A172 (cell line): Measurements from ENCODE around the gene CAMTA1. TPM values are rescaled to one million over a fixed set of nuclear protein-coding genes. Genes with fewer than 3 reads are reported as not detected.

Source experiments
- DNase-seq: peaks from one replicate; pipeline ENCODE4 v3.0.0-alpha.2; 2015; ENCODE audit warnings: low spot score
- total RNA-seq: library from RNA; depleted of rRNA; stranded (reverse); fragments of >200 nt; shearing (Covaris generic); gene quantifications from 2 replicates; pipeline ENCODE4 v1.2.3, GENCODE V29; 2014

CAMTA1 gene
- total RNA-seq, 1 experiment from 2014 or later: 97.5 TPM

DNA sequence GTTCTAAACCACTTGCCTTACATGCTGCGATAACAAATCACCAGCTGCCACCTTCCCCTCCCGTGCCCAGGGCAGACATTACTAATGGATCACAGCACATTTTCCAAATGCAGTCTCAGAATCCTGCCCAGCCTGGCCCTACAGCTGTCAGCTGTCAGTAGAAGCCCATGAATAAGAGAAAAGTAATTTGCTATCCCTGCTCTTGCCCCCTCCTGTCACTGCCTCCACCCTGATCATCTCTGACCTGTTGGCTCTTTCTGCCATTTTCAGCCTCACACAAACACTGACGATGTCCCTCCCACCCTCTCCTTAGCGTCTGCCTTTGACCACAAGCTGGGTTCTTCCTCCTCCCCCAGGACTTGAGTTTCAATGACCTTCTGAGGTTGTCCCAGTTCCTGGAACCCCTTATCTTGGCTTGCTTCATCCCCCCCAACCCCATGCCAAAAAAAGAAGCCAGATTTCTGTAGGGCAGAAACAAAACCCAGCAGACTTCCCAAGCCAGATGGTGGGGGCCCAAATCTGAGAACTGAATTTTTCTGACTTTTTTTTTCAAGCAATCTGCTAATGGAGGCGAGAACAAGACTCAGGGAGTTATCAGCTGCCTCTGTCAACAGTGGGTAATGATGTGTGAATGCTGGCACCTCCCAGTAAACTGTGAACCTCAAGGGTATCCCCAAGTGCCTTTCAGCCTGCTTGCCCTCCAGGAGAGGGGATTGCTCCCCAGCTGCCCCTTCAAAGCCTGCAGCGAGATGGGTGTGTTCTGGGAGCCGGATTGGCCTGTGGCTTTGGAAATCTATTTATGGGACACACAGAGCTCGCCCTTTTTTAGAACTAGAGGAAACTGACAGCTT, 769.4 kb downstream of the CAMTA1 start:
- no peak for DNase-seq

DNA sequence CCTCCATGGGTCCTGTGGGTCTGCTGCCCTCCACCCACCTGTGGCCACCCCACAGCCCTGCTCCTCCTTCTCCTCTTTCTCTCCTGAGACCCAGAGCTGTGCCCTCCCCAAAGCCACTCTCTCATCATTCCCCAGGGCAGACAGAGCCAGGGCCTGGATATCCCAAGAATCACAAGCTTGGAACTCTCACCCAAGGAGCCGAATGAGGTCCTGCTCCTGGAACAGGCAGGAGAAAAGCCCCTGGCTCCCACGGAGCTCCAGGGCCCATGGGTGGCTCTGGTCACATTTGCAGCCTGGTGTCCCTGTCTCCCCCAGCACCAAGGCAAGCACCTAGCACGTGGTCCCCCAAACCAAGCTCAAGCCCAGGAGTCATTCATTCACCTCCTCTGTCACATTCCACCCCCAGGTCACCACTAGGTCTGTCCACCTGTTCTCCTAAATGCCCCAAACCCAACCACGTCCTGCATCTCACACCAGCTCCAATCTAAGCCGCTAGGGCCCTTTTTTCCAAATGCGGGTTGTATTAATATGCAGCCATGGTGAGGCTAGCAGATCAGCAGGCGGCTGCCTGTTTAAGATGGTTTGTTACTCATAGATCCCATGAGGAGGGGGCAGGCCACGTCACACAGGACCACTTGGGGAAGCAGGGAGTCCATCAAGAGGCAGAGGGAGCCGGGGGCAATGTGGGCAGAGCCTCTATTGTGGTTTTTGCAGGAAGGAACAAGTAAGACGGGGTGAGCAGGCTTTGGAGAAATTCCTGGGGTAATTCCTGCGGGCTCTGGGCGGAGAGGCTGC, 770.3 kb downstream of the CAMTA1 start:
- peak; percentile 55 for DNase-seq

DNA sequence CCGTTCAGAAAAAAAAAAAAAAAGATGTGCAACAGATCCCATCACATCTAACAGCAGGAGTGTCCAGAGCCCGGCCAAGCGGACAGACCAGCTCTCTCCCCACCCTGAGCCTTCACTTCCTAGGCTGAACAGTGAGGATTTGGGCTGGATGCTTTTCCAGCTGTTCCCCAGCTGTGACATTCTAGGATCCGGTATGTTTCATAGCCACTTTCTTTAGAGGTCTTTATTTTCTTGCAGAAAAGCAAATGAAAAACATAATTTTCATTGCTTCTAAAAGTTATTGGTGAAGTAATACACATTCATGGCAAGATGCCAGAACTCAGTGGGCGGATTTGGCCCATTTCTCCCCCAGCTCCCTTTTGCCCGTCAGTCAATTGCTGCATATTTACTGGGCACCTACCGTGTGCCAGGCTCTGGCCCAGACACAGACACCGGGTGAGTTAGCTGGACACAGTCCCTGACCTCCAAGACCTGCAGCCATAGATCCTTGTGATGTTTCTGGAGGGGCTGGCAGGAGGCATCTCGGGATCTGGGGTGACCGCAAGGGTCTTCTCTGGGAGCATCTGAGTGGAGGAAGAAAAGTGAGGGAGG, 772.1 kb downstream of the CAMTA1 start:
- no peak for DNase-seq

DNA sequence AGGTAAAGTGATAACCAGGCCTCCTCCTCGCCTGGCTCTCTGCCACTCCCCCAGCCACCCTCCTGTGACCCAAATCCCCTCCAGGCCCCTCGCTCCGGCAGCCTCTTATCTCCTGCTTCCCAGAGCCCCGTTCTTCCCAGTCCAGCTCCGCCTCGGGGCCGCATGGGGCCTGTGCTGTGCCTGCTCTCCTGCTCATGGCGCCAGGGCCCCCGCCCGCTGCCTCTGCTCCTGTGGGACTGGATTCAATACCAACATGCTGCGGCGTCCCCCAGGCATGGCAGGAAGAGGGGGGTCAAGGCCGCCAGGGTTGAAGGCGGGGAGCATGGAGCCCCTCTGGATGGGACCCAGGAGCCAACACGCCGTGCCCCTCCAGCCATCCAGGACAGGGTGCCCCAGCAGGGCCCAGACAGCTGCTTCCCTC, 772.8 kb downstream of the CAMTA1 start:
- no peak for DNase-seq

DNA sequence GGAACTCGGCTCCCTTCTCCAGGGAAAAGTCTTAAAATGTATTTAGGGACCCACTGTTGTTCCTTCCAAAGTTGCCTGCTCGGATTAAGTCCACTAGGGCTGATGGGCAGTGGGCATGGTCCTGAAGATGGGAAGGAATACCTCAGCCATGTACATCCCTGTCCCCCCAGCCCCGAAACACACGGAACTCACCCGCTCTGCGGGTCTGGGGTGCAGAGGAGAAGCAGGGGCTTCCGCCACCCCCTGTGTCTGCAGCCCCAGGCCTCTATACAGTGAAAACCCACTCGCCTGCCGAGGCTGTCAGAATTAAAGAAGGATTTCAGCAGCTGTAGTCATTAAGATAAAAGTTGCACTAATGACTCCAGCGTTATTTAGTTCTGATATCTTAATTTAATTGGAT, 773.2 kb downstream of the CAMTA1 start:
- no peak for DNase-seq

DNA sequence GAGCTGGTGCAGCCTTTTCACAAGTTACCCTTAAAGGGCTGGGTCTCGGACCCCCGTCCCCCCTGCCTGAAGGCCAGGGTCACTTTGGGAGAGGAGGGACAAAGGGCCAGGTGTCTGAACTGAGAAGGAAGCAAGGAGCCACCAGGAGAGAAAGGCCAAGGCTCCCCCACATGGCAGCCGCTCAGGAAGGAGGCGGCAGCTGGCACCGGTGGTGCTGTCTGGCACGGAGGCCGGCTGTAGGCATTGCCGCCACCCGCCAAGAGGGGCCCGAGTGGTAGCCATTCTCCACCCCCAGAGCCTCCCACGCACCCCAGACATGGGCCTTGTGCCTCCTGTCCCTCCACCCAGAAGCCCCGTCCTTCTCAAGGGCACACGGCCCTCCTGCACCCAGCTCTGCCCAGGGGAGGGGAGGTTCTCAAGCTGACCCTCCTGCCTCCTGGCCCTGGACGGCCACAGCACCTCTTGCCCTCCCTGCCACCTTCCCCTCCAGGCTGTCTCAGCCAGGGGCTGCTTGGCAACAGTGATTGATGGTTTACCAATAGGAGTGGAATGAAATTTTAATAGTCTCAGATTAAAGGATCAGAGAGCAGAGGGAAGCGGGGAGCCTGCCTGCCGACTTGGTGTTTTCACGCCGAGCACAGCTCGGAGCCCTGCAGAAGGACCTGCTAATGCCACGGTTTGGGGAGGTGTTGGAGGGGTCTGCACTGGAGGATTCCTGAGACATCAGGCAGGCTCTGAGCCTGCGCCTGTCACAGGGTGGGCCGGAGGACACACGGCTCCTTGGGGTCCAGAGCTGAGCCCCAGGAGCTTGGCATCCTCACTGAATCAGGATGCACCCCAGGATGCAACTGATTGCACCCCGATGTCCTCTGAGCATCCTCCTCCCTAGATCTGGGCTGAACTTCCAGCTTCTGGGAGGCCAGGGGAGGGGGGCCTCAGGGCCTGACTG, 773.9 kb downstream of the CAMTA1 start:
- DNase-seq: no peak

DNA sequence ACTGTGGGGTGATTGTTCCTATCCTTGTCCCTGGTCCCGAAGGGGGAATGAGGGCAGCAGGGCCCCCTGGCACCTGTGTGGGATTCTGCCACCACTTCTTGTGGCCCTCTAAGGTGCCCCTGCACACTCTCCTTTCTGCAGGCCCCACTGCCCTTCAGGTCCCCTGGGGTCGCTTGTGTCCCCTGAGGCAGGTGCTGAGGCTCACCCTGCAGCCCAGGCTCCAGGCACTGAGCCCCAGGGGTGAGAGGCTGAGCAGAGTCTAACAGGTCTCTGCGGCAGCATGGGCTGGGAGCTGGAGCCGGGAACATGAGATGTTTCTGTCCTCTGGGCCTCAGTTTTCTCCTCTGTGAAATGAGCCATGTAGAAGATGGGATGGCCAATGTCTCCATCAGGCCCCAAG, 774.9 kb downstream of the CAMTA1 start:
- no peak for DNase-seq

DNA sequence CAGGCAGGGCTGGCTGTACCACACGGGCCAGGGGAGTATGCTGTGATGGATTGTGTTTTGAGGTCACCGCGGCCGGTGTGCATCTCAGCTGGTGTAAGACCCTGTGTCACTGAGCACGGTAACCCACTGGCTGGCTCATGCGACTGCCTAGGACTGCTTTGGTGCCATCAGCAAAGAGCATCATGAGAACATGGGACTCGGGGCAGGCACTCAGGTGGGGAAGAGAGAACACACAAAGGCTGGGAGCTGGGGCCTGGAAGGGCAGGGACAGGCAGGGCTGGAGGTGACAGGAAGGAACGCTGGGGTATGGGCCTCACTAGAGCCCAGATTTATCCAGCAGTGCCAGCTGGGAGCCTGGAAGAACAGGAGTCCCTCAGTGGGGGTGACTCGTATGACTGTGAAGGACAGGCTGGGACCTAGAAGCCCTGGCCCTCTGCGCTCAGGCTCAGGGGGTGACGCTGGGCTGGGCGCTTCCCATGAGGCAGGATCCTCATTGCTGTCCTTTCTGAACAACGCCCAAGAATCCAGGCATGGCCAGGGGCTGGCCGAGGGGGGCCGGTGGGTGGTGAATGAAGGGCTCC, 775.4 kb downstream of the CAMTA1 start:
- no peak for DNase-seq

DNA sequence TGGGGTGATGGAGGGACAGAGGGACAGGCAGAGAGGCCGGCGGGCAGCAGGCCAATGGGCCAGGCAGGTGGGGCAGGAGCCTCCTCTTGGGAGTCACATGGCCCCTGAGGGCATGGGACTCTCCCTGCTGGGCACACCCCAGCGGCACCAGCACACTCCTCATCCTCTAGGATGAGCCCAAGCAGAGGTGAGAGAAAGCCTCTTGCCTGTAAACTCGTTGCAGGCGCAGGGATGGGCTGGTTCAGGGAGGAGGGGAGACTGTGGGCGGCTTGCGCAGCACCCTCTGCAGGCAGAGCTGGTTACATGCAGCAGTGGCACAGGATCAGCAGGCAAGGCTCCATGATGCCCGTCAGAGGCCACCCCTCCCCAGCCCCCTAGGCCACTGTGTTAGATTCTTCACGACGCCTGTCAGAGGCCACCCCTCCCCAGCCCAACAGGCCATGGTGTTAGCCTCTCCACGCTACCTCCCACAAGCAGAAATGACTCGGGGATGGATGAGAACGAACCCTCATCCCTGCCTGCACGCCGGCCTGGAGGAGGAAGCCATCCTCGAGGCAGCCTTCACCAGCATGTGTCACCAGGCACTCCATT, 776.2 kb downstream of the CAMTA1 start:
- DNase-seq: no peak

DNA sequence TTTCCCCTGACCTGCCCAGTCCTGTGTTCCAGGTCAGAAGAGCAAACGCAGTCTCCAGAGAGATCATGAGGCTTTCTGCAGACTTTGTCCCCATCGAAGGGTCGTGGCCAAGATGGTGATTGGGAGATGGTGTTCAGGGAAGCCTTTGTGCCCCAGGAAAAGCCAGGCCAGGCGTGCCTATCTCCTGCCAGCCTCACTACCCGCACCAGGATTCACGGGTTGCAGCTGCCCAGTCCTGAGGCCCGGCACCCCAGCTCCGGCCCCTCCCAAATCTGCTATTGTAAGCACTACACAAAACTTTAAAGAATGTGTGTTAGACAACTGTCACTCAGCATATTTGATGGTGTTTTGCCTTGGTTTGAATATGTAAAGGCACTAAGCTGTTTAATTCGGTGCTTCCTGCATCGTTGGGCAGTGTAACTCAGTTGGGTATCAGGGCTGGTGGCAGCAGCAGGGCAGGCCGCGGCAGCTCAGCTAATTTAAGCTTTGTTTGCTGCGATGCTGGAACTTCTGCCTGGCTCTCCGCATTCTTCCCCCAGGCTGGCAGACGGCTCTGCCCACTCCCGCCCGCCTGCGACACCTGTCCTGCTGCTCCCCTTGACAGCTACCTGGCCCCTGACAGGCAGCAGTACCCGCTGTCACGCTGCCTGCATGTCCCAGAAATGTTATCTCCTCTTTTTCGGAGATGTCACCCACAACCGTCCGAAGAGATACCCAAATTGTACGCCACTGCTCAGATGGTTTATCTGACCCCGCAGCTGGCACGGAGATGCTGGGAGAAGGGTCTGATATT, 776.9 kb downstream of the CAMTA1 start:
- DNase-seq: no peak

DNA sequence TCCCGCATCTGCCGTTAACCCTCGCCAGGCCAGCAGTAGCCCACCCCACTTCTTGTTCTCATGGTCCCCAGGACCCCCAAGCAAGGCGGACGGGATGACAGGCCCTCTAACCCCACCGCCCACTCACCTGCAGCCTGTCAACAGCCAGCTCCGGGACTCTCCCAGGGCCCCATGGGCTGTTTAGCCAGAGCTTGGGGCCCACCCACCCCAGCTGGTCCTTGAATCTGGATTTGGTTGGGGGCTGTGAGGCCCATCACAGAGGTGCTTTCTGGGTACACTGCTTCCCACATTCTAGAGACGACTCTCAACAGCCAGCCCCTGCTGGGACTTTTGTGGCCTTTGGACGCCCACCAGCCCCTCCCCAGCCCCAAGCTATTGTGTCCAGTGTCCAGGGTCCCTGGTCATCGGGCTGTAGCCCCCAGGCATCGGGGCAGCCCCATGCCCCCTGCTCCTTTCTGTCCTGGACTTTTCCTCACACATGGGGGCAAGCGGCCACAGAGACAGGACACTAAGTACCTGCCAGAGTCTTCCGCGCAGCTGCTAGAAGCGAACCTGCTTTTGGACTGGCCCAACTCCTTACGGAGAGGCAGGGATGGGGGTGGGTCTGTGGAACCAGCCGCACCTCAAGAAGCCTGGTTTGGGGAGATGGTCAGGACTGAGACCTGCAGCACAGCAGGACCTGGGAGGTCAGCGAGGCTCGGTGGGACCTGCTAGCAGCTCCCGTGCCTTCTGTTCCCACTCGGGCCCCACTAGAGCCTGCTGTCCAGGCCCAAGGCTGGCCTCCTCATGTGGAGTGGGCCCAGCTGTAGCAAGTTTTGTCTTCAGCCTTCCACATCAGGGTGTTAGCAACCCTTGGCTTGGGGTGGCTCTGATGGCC, 777.7 kb downstream of the CAMTA1 start:
- no peak for DNase-seq

DNA sequence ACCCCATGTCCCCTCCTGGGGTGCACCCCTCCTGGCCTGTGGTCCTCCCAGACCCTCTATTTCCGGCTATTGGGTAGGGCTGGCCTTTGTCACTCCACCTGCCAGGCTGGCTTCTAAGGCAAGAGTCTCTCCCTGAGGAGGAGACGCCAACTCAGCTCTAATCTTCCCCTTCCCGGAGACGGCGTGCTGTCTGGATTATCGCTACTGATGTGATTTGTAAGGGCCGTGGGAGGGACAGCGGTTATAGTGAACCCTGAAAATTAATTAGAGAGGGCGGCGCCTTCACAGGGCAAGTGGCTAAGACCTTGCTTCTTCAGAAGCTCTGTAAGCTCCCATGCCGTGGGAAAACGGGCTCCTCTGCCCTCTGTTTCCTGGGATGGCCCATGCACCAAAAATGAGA, 778.9 kb downstream of the CAMTA1 start:
- DNase-seq: no peak

DNA sequence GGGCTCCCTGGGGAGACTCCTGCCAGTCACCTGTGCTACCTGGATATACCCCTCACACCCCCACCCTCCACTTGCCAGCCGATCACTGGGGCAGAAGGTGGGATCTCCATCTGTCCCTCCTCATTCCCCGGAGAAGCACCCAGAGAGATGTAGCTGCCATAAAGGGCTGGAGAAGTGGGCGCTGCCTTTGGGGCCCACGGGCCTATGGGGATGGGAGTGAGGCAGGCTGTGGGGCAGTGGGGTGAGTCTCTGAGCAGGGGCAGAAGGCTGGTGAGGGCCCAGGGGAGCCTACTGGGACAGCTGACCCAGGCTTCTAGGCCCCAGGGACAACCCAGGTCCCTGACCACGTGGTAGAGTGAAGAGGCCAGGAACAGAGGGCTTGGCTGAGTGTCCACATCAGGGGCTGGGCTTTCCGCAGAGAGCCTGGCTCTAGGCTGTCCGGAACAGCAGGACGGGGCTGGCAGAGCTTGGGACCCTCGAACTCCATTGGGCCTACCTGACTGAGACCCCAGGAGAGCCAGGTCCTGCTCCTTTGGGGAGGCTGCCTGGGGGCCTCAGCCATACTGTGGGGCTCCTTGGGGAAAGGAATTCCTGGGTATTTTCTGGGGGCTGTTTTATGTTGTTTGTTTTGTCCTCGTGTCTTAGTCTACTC, 780.0 kb downstream of the CAMTA1 start:
- no peak for DNase-seq

DNA sequence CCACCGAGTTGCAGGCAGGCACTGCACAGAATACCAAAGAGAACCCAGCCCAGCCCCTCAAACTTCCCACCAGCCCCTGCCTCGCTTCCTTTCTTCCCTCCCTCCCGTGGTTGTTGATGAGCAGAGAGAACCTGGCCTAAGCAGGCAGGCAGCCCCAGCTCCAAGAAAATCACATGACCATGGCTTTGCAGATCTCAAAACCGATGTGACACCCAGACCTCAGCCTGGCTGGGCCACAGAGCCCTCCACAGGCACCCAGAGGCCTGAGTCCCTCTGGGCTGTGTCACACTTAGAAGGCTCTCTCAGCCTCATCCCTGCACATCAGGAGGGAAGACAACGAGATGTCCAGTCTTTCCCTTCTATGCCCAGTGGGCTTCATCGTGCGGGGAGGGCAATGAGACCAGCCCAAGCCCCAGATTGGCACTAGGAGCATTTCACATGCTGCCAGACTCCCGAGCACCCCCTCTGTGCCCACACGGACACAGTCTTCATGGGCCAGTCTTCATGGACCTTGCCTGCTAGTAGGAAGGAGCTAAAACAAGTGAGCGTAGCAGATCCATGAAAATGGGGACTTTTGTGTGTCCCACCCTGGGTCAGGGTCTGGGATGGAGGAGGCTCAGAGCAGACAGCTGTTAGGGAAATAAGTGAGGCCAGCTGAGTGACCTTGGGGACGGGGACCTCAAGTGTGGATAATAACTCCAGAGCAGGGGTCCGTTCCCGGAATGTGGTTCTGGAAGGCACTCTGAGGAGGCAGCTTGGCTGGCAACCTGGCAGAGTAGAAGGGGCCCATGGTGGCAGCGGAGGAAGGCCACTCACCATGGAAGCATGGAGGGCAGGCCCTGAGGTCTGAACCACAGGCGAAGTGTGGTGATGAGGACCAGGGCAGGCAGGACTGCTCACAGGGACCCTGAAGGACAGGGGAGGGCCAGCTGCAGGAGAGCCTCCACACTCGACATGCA, 781.4 kb downstream of the CAMTA1 start:
- DNase-seq: no peak

DNA sequence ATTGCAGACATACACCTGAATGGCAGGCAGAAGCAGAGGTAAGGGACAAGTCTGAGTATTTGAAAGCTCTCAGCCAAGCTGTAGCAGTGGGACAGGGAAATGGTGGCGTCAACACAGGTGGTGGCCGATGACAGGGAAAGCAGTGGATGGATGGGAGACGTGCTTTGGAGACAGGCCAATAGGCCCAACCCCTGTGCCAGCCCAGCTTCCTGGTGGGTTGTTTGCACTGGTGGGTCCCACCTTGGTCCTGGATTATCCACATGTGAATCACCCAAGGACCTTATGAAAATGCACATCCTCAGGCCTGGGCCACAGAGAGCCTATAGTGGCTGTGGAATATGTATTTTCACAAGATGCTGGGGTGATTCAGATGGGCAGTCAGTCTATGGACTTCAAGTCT, 782.1 kb downstream of the CAMTA1 start:
- DNase-seq: no peak

DNA sequence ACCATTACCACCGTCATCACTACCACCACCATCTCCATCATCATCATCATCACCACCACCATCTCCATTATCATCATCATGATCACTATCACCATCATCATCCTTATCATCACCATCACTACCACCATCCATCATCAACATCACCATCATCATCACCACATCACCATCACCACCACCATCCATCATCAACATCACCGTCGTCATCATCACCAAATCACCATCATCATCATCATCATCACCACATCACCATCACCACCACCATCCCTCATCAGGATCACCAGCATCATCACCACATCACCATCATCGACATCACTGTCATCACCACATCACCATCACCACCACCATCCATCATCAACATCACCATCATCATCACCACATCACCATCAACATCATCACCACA, 782.8 kb downstream of the CAMTA1 start:
- no peak for DNase-seq

DNA sequence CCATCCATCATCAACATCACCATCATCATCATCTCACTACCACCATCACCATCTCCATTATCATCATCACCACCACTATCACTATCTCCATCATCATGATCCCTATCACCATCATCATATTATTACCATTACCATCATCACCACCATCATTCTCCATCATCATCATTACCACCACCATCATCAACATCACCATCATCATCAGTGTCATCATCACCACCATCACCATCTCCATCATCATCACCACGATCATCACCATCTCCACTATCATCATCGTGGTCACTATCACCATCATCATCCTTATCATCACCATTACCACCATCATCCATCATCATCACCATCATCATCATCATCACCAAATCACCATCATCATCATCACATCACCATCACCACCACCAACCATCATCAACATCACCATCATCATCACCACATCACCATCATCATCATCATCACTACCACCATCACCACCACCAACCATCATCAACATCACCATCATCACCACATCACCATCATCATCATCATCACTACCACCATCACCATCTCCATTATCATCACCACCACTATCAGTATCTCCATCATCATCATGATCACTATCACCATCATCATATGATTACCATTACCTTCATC, 783.8 kb downstream of the CAMTA1 start:
- no peak for DNase-seq
